K562 (cell line): ENCODE data around the gene MAN1B1. TPM values are rescaled to one million over a fixed set of nuclear protein-coding genes. Genes with fewer than 3 reads are reported as not detected.

Source experiments
- ATAC-seq: fragments of 200-7000 bp; cut with Tn5 transposase; 3 replicates; pipeline ENCODE4 v1.9.1; 2020; ENCODE audit warnings: moderate library complexity
- BruUV-seq: library from RNA; stranded (reverse); fragments of 400-500 nt; replicated peaks from 2 replicates; lab custom pipeline; 2021; lab: Mats Ljungman, UMichigan
- CTCF ChIA-PET: fragments of 300-600 bp; formaldehyde crosslinking; extraction: SDS; loops from one replicate; lab custom pipeline; 2021; ENCODE audit warnings: low intra/inter-chr PET ratio; lab: Yijun Ruan, JAX
- POLR2A ChIA-PET: fragments of 300-600, 350-650 bp; sonication (Branson Sonifier 250); formaldehyde crosslinking; extraction: SDS; loops from one replicate; lab custom pipeline; 2021; ENCODE audit warnings: antibody characterized with exemption, inconsistent platforms; lab: Yijun Ruan, JAX
- DNase-seq, 4 experiments: peaks; one replicate each; pipeline versions ENCODE4 v3.0.0 to v3.0.0-alpha.2; 2011 to 2018; ENCODE audit warnings: low spot score in 3 of 4, mixed read lengths in 3 of 4; ENCODE audit errors: extremely low read depth in 1 of 4
- FAIRE-seq: peaks from 2 replicates; lab custom pipeline; 2011; peaks lifted over from hg19 to GRCh38; lab: Jason Lieb, UNC
- H2AFZ ChIP-seq: 2 replicates; pipeline ENCODE4 v1.6.0; 2011; ENCODE audit warnings: low read depth, low read length, control low read depth, inconsistent platforms
- H3K27ac ChIP-seq: fragments of 200-600 bp; 3 replicates; pipeline ENCODE4 v1.8.0; 2011; ENCODE audit warnings: low read depth, mild to moderate bottlenecking, control low read depth, inconsistent platforms, low read length, moderate library complexity, mixed read lengths; ENCODE audit errors: extremely low read depth
- H3K27me3 ChIP-seq, 2 experiments: fragments of 300-600 bp in 1 of 2; 2 replicates in 1 of 2; 3 replicates in 1 of 2; pipeline versions ENCODE4 v1.6.0 to v1.8.0; 2011; ENCODE audit warnings: inconsistent platforms in 2 of 2, low read length in 2 of 2, mild to moderate bottlenecking in 1 of 2, mixed read lengths in 1 of 2, moderate library complexity in 1 of 2; ENCODE audit not compliant: control insufficient read depth in 2 of 2, insufficient read depth in 2 of 2
- H3K36me3 ChIP-seq: fragments of 300-600 bp; 3 replicates; pipeline ENCODE4 v1.8.0; 2011; ENCODE audit warnings: mild to moderate bottlenecking, low read length, inconsistent platforms; ENCODE audit not compliant: control insufficient read depth, insufficient read depth
- H3K4me1 ChIP-seq, 2 experiments: fragments of 200-600 bp in 1 of 2; replicated peaks in 1 of 2; 2 replicates in 1 of 2; 3 replicates in 1 of 2; pipeline versions ENCODE4 v1.5.1 to v1.8.0; 2011; ENCODE audit warnings: inconsistent platforms in 2 of 2, low read length in 2 of 2, mild to moderate bottlenecking in 1 of 2, mixed read lengths in 1 of 2, moderate library complexity in 1 of 2; ENCODE audit not compliant: control insufficient read depth in 2 of 2, insufficient read depth in 2 of 2
- H3K4me2 ChIP-seq: 2 replicates; pipeline ENCODE4 v1.6.1; 2011; ENCODE audit warnings: low read length, control low read depth, inconsistent platforms, mixed read lengths; ENCODE audit not compliant: insufficient read depth
- H3K4me3 ChIP-seq: fragments of 200-600 bp; sonication (generic), shearing (Covaris generic); 2 replicates; pipeline ENCODE4 v1.5.1; 2016; ENCODE audit warnings: control low read depth, inconsistent platforms
- H3K79me2 ChIP-seq: fragments of 200-600 bp; 3 replicates; pipeline ENCODE4 v1.8.0; 2011; ENCODE audit warnings: low read length, inconsistent platforms; ENCODE audit not compliant: control insufficient read depth, insufficient read depth
- H3K9ac ChIP-seq, 2 experiments: 2 replicates each; pipeline versions ENCODE4 v1.6.0 to v1.6.1; 2011; ENCODE audit warnings: low read depth in 2 of 2, low read length in 2 of 2, control low read depth in 1 of 2, inconsistent platforms in 1 of 2, mild to moderate bottlenecking in 1 of 2, mixed read lengths in 1 of 2; ENCODE audit not compliant: insufficient read depth in 1 of 2
- H3K9me1 ChIP-seq: one replicate; pipeline ENCODE4 v1.6.0; 2011; ENCODE audit warnings: inconsistent platforms, mild to moderate bottlenecking, low read length, moderate library complexity; ENCODE audit not compliant: control insufficient read depth, insufficient read depth
- H3K9me3 ChIP-seq: replicated peaks from 2 replicates; pipeline ENCODE4 v1.5.1; 2011; ENCODE audit warnings: low read depth, low read length, inconsistent platforms; ENCODE audit not compliant: control insufficient read depth, insufficient read depth
- H4K20me1 ChIP-seq: replicated peaks from 2 replicates; pipeline ENCODE4 v1.6.1; 2011; ENCODE audit warnings: low read length, inconsistent platforms, mixed read lengths; ENCODE audit not compliant: control insufficient read depth, insufficient read depth
- BCL6 ChIP-seq: fragments of 250-450 bp; sonication (Bioruptor Pico); IDR thresholded peaks from 2 replicates; pipeline ENCODE4 v1.4.0; 2020
- HNRNPK ChIP-seq: fragments of 200-400 bp; formaldehyde crosslinking; IDR thresholded peaks from one replicate; pipeline ENCODE4 v1.6.1; 2018; ENCODE audit warnings: mild to moderate bottlenecking, low read depth, low read length; ENCODE audit not compliant: poor library complexity, severe bottlenecking
- MCM3 ChIP-seq: fragments of 450-650 bp; IDR thresholded peaks from 2 replicates; pipeline ENCODE4 v1.6.1; 2016
- SAP30 ChIP-seq: fragments of 200-600 bp; sonication (generic); IDR thresholded peaks from 2 replicates; pipeline ENCODE4 v1.6.1; 2012; ENCODE audit warnings: borderline replicate concordance, low read depth, mild to moderate bottlenecking, moderate library complexity, low read length, control low read depth, inconsistent platforms; ENCODE audit not compliant: insufficient read depth, poor library complexity, severe bottlenecking
- SFPQ ChIP-seq: fragments of 200-400 bp; formaldehyde crosslinking; IDR thresholded peaks from 2 replicates; pipeline ENCODE4 v1.6.1; 2017; ENCODE audit warnings: mild to moderate bottlenecking, low read depth, low read length, moderate library complexity
- ZNF586 ChIP-seq: fragments of 450-650 bp; formaldehyde crosslinking; conservative IDR thresholded peaks from 2 replicates; pipeline ENCODE4 v1.4.0; 2020; ENCODE audit warnings: mild to moderate bottlenecking, moderate library complexity
- WGBS: fragments of 100-300 bp; shearing (Covaris generic); methylation state at CpG from one replicate; pipeline ENCODE4 v1.1.6; 2016; ENCODE audit warnings: low coverage, mixed read lengths; ENCODE audit not compliant: insufficient coverage; ENCODE audit errors: missing lambda C conversion rate; 5-methylcytosine and 5-hydroxymethylcytosine counted together
- in situ Hi-C: fragments of 300-500 bp; cut with MboI; formaldehyde crosslinking; loops from 4 replicates; pipeline ENCODE4 v1.15.0; 2018; ENCODE audit warnings: inconsistent platforms, mixed read lengths
- intact Hi-C: fragments of 100-400 bp; cut with micrococcal nuclease; formaldehyde crosslinking; loops from 2 replicates; pipeline ENCODE4 v1.14.2; 2022
- polyA plus RNA-seq, 8 experiments: library from polyadenylated mRNA; depleted of rRNA in 4 of 8; stranded (reverse) in 5 of 8; unstranded in 3 of 8; fragments of >200 nt; fragmentation: Nextera tagmentation in 2 of 8; fragmentation: Illumina TruSeq in 1 of 8; extraction: Ambion mirVana in 2 of 8; extraction: Trizol in 1 of 8; gene quantifications; 2 replicates each; pipeline versions ENCODE4 v1.2.1 to v1.2.3, GENCODE V29; 2011 to 2014; ENCODE audit warnings: inconsistent platforms in 1 of 8, missing spikeins in 1 of 8
- total RNA-seq, 7 experiments: library from RNA; depleted of rRNA in 6 of 7; stranded (reverse); fragments of >200 nt in 6 of 7; fragmentation: Illumina TruSeq in 2 of 7; extraction: Trizol in 2 of 7; gene quantifications; 2 replicates each; pipeline versions ENCODE4 v1.2.1 to v1.2.3, GENCODE V29; 2011 to 2021; ENCODE audit warnings: low replicate concordance in 1 of 7

Gene MAN1B1
- total and polyA plus RNA-seq, 9 of the 15 experiments (the other 6 are each of a cell fraction or from before 2014, with no cell fraction given), result 0.55 to 36.6 (median 27.3) TPM

GRCh38 chr9:137044037-137044436 lies 42.7 kb upstream of the MAN1B1 start (continued):
- TF ChIP-seq SFPQ (no peak), MCM3 (no peak), HNRNPK (no peak), ZNF586 (CRISPR knock-in tag) (no peak)

- Histone ChIP-seq H2AFZ (no peak overlapping the region), H3K36me3 (no peaks in the 10 kb centered on the region), H3K4me3 (no peak overlapping the region), H3K9me3 (no peaks in the 10 kb centered on the region), H3K79me2 (no peaks in the 10 kb centered on the region), H3K27ac (no peak overlapping the region), H3K4me2 (no peak overlapping the region), H3K9ac (peak overlapping the region in 1 of 2 experiments; percentile 17; a peak in 1 of 4 replicates), H3K9me1 (peaks cover 2% of the 10 kb centered on the region), H3K4me1 (peaks cover 1 to 78% of the 10 kb centered on the region in 2 experiments; a peak in 4 of 5 replicates), H4K20me1 (peaks cover 34% of the 10 kb centered on the region), H3K27me3 (peaks cover 7 to 51% of the 10 kb centered on the region in 2 experiments; a peak in 4 of 5 replicates)
- in situ Hi-C loops, result no loop called here
- ChIA-PET POLR2A (interaction anchor here (0.7 to 1.0 kb wide), 2 partner anchors 9 to 132 kb away, joined by 3 to 4 read pairs; no protein-coding TSS in a partner anchor), CTCF (interaction anchor here (0.8 to 1.5 kb wide), 2 partner anchors 15 to 182 kb away, joined by 3 read pairs; partner anchors contain the start of gene RNF224)
- 7% methylated on average over 14 of the region's 18 CpGs for WGBS
- DNase-seq (no peak), ATAC-seq (no peak), FAIRE-seq (no peak)
- intact Hi-C loops, result no loop called here
- BruUV-seq, result no TSS peak
- peak; percentile 3 for TF ChIP-seq SAP30
- no peak for TF ChIP-seq BCL6 (CRISPR knock-in tag)
These were observed 42.1 kb upstream of the MAN1B1 start for GRCh38 chr9:137044502-137045177.
